ENCODE measurements around the gene RPRD2.

The RPRD2 gene

DNA sequence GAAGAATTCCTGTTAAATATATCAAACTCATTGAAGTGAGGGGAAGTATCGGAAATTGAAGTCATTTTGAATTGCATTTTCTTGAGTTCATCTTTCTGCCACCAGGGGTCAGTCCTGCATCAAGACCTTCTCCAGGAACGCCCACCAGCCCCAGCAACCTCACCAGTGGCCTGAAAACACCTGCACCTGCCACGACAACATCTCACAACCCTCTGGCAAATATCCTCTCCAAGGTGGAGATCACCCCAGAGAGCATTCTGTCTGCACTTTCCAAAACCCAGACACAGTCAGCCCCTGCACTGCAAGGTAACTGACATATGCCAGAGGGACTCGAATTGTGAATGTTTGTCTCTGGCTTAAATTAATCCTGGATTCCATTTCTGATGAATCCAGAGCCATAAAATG, 100.5 kb downstream of the RPRD2 start:
- DNase-seq (ENCODE audit: insufficient read length, low spot score) (peak; percentile 69), FAIRE-seq (peak; percentile 91)

DNA sequence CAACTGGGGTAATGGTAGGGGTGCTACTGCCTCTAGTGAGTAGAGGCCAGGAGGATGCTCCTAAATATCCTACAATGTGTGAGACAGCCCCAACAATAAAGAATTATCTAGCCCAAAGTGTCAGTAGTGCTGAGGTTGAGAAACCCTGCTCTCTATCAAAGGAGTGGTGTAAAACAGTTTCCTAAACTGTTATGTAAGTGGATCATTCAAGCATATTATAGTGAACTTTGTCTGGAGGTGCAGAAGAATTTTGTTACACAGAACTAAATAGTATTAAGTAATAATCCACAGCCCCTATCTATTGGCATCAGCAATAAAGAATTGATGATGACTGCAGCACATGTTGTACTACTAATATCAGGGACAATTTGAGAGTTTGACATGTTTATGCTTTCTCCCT, 103.0 kb downstream of the RPRD2 start:
- FAIRE-seq (no peak), DNase-seq (ENCODE audit: insufficient read length, low spot score) (no peak)

DNA sequence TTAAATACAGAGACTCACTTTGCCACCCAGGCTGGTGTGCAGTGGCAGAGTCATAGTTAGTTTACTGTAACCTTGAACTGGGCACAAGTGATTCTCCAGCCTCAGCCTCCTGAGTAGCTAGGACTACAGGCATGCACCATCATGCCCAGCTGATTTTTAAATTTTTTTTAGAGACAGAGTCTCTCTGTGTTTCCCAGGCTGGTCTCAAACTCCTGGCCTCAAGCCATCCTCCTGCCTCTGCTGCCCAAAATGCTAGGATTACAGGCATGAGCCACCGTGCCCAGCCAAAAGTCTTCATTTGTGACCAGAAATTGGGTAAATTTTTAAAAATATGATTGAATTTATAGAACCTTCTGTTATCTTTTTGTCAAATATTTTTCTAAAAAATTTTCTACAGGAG, 105.3 kb downstream of the RPRD2 start:
- DNase-seq (ENCODE audit: insufficient read length, low spot score) (no peak), FAIRE-seq (no peak)

DNA sequence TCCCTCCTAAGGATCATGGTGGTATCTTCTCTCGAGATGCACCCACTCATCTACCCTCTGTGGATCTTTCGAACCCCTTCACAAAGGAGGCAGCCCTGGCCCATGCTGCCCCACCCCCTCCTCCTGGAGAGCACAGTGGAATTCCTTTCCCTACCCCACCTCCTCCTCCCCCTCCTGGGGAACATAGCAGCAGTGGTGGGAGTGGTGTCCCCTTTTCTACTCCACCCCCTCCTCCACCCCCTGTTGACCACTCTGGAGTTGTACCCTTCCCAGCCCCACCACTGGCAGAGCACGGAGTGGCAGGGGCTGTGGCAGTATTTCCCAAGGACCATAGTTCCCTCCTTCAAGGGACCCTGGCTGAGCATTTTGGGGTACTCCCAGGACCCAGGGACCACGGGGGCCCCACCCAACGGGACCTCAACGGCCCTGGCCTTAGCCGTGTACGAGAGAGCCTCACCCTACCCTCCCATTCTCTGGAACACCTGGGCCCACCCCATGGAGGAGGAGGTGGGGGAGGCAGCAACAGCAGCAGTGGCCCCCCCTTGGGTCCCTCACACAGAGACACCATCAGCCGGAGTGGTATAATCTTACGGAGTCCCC, 108.8 kb downstream of the RPRD2 start:
- FAIRE-seq, result no peak
- DNase-seq (ENCODE audit: insufficient read length, low spot score), result no peak

DNA sequence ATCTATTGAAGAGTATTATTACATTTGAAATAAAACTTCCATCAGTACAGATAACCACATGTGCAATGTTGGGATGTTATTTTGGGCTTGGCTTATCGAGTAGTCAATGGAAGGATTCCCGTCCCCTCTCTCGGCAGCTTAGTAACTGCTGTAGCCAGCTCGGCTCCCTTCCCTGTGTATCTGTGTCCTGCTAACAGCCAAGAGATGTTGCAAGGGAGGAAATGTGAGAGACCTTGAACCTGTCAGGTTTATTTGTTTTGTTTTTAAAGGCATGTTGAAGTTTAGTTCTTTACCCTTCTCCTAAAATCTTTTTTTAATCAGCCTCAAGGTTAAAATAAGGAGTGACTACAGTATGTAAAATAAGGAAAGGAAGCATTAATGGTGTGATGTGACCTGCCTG, 109.7 kb downstream of the RPRD2 start:
- DNase-seq (ENCODE audit: insufficient read length, low spot score), result no peak
- no peak for FAIRE-seq

DNA sequence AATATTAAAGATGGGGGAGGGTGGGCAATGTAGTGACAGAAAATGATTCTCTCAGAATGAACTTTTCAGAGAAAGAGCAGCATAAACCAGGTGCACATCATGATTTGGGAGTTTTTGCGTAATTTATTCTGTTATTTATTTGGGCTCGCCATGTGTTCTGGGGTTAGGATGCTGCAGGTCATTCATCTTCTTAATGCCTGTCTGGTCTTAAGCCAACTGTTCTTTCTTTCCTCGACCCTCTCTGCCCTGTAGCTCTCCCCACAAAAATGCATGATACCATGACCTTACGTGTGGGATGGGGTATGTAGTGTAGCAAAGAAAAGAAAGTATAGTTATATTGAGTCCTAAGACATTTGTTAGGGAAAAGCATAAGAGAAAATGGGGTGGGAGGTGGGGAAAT, 110.9 kb downstream of the RPRD2 start:
- no peak for FAIRE-seq

DNA sequence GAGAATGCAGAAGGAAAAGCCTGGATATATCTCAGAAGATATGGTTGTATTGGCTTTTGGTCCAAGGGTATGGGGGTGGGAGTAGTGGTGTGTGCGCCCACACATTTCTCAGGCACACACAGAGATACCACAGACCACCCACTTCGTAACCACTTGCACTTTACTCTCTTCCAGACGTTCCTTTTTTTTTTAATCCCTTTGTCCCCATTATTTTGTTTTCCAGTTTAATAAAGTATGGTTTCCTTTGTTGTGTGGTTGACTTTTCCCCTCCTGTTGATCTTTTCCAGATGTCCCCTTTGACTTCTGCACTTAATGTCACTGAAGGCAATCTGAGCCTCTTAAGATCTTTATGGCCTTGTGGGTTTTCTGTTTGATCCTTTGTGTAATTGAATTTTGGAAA, 112.8 kb downstream of the RPRD2 start:
- DNase-seq (ENCODE audit: insufficient read length, low spot score) (no peak), FAIRE-seq (no peak)

More for the DNA sequence above, 110.9 kb downstream of the RPRD2 start:
- no peak for DNase-seq (ENCODE audit: insufficient read length, low spot score)

DNA sequence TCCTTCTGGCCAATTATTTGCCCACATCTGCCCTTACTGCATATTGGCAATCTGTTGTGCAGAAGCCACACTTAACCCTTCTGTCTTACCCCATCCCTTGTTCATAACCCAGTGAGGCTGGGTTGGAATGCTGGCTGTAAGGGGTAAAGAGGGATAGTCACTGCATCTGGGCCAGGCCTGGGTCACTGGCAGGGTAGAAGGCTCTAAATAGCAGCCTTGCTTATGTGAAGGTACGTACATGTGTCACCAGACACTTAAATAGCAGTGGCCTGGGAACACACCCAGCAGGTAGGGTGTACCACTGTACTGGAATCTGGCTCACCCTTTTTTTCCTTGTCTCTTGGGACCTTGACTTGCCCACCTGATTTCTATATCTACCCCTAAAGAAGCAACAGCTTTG, 113.4 kb downstream of the RPRD2 start:
- DNase-seq (ENCODE audit: insufficient read length, low spot score) (no peak), FAIRE-seq (no peak)

DNA sequence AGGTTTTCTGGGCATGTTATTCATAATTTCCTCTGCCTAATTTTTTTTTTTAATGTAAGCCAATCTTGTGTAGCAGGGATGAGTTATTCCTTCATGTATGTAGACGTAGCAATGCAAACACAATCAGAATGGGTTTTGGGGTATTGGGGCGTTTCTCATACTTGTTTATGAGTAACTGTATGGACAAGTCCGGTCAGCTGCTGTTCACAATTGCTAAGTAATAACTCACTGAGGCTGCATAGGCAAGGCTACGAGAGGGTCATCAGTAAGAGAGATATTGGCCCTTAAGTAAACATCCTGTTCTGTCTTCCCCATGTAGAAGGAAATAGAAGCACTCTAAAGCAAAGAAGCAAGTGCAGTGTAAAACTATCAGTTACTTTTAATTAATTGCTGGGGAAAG, 113.8 kb downstream of the RPRD2 start:
- FAIRE-seq (no peak), DNase-seq (ENCODE audit: insufficient read length, low spot score) (no peak)

DNA sequence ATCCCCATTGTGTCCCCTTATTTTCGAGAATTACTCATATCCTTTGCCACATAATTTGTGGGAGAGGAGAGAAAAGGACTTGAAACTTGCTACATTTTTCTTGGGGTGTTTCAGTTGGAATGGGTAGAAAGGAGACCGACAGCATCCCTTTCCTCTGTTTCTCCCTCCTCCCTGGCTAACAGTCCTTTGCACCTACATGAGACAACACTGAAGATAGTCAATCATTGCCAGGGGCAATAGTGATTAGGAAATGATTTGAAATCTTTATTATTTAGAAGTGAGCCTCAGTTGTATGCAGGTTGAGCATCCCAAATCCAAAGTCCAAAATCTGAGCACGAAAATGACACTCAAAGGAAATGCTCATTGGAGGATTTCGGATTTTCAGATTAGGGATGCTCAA, 115.4 kb downstream of the RPRD2 start:
- FAIRE-seq (no peak), DNase-seq (ENCODE audit: insufficient read length, low spot score) (no peak)

DNA sequence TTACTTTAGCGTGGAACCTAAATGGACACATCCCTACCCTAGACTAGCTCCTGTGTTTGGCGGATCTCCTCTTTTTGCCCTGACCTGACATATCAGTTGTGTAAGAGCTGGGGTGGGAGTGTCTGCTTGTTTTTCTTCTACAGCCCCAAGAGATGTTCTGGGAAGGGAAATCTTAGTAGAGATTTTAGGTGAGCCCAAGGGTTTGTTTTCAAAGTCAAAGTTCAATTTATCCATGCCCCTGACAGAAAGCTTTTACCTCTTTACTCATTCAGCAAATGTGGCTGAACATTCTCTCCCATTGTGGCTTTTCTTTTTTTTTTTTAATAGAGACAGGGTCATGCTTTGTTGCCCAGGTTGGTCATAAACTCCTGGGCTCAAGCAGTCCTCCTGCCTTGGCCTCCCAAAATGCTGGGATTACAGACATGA, 116.0 kb downstream of the RPRD2 start:
- FAIRE-seq (no peak), DNase-seq (ENCODE audit: insufficient read length, low spot score) (no peak)

DNA sequence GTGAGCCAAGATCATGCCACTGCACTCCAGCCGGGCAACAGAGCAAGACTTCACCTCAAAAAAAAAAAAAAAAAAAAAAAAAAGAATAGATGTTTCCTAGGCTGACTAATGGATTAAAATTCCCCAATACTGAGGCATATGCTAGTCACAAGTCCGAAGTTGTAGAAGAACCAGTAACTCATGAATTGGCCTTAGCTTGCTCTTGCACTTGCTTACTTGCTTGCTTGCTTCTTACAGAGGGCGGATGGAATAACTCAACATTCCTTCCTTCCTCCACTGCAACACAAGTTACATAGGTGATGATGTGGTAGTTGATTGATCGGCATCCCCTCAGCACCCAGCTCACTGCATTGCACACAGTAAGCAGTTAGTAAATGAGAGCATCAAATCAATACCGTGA, 120.5 kb downstream of the RPRD2 start:
- DNase-seq (ENCODE audit: insufficient read length, low spot score) (no peak), FAIRE-seq (no peak)

DNA sequence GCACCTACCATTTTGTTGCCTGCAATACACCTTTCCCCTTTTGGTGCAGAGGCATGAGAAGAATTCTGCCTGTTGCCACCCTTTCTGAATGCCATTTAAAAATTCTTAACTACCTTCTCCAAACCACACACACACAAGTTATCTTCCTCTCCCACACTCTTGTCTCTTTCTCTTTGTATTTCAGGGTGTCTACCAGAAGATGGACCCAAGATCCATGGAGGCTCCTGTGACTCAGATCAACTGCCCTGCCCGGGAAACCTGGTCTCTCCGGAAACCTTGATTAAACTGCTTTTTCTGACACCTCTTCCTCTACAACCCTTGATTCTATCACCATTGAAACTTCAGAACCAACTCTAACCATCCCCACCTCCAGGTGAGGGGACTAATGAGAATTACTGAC, 120.9 kb downstream of the RPRD2 start:
- DNase-seq (ENCODE audit: insufficient read length, low spot score) (no peak), FAIRE-seq (no peak)

DNA sequence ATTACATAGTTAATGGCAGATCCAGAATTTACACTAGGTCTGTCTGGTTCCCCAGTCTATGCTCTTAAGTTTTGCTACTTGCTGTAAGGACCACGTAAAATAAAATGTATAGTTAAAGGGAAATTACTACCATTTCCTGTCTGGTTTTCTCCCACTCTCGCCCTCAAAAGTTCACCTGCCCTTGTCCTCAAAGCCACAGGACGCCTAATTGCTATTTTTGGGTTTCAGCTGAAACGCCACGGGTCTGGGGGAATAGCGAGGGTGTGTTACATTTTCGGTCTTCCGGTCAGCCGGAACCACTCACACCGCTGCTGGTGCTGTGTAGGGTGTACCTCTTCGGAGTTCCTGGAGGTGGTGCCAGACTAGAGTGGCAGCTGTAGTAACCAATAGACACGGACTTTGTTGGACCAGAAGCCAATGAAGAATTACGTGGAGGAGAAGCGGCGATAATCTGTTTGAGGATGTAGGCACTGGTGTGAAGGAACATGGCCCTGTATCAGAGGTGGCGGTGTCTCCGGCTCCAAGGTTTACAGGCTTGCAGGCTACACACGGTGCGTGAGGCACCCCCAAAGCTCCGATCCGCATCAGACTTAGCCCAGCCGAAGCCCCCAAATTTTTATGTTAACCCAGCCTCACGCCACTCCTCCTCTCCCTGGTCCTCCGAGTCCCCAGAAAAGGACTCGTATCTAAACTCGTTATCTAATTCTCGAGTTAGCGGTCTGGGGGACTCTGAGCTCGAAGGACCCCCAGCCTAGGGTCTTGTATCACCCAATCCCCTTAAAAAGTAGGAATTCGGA, 123.2 kb downstream of the RPRD2 start, which contains the start of gene TARS2:
Gene TARS2, plus strand, starts transcription at position 454 of the 797 bp plus-strand sequence. Its CDS starts 32 bp downstream, at position 486.
- DNase-seq (ENCODE audit: insufficient read length, low spot score), result peak; percentile 87
- peak; percentile 94 for FAIRE-seq

DNA sequence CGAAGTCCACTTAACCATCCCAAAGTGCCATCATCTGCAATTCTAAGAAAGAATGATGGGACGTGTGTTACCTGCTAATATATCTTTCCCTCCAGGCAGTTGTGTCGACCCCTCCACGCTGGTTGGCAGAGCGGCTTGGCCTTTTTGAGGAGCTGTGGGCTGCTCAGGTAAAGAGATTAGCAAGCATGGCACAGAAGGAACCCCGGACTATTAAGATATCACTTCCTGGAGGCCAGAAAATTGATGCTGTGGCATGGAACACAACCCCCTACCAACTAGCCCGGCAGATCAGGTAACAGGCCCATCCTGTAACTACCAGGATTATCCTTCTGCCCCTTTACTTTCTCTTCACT, 123.8 kb downstream of the RPRD2 start:
- DNase-seq (ENCODE audit: insufficient read length, low spot score), result no peak
- FAIRE-seq, result no peak

DNA sequence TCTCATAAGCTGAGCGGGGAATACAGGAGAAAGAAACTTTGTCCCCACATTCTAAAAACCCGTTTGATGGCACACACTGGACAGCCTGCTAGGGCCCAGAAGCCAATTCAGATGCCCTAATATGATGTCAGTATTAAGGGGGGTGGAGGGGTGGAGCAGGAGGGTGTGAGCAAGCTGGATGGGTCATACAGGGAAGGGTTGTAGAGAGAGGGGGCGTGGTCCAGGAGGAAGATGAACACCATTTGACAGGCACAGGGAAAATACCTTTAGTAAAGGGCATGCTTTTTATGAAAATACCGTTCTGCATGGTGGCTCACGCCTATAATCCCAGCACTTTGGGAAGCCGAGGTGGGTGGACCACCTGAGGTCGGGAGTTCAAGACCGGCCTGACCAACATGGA, 129.2 kb downstream of the RPRD2 start:
- FAIRE-seq (no peak), DNase-seq (ENCODE audit: insufficient read length, low spot score) (no peak)

DNA sequence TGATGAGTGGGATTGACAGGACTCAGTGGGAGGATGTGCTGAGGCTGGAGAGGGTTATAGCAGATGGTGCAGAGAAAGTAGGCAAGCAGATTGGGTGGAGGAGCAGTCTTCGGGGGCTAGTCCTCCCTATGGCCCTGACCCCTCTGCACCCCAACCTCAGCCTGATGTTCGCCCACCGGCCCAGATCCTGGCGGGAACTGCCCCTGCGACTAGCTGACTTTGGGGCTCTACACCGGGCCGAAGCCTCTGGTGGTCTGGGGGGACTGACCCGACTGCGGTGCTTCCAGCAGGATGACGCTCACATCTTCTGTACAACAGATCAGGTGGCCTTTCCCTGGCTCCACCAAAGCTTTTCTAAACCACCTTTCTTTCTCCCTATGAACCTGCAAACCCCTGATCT, 134.4 kb downstream of the RPRD2 start:
- no peak for DNase-seq (ENCODE audit: insufficient read length, low spot score)
- FAIRE-seq, result no peak

DNA sequence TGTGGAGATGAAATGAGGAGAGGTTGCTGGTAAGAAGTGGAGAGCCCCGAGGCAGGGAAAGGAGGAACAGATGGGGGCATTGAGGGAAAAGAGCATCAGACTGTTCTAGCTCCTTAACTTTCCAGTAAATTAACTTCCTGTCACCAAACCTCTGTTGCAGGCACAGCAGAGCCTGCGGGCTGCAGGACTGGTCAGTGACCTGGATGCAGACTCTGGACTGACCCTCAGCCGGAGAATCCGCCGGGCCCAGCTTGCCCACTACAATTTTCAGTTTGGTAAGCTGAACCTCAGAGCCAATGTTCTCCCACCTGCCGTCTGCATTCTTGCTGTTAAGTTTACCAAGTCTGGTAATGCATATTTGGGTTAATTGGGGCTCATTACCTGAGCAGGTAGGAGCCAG, 141.5 kb downstream of the RPRD2 start:
- no peak for DNase-seq (ENCODE audit: insufficient read length, low spot score)
- no peak for FAIRE-seq

DNA sequence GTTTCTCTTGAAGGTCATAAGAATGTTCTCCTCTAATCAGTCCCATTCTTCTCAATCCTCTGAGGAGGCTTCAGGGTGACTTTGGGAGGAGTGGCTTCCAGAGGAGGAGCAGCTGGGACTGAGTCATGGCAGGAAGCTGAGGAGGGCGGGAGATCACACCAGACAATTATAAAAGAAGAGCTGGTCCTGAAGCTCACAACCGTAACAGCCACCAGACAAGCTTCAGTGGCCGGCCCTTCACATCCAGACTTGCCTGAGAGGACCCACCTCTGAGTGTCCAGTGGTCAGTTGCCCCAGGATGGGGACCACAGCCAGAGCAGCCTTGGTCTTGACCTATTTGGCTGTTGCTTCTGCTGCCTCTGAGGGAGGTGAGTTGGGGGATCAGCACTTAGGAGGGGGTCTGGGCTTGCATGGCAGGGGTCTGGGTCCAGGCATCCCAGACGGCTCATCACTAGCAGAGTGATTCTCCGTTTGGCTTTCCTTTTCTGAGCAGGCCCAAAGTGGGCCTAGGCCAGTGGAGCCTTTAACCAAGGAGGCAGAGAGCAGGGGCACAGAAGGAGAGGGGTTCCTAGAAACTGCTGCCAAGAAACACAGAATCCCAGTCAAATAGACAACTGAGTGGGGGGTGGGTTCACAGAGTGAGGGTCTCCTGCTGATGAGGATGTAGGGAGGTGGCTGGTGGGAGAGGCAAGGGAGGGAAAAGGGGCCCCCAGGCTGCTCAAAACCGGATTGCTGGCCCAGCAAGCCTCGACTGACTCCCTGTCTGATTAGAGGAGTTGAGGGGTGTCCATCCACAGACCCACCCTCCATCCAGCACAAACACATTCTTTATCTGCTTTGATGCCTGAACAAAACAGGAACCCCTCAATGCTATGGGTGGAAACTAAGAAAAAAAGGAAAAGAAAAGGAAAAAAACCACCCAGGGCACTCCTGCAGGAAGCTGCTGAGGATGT, 144.2 kb downstream of the RPRD2 start, which contains the start of gene ECM1:
Gene ECM1, plus strand, starts transcription at position 198 of the 953 bp plus-strand sequence. Its CDS starts 101 bp downstream, at position 299.
- FAIRE-seq, result no peak

DNA sequence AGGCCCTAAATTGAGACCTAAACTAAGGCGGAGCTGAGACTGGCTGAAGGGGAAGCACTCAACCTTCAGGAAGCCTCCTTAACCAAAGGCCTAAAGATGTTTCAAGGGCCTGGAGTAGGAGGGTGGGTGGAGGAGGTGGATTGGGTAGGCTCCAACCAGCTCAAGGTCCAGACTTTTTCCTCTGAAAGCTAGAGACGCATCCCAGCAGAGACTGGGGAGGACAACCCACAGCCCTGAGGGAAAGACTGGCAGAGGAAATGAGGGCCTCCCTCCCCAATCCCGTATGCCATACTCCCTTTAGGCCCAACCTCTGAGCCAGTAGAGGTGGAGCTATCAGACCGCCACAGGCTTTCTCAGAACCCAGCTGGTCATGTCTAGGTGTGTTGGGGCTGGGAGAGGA, 145.0 kb downstream of the RPRD2 start:
- no peak for DNase-seq (ENCODE audit: insufficient read length, low spot score)
- no peak for FAIRE-seq

More for the DNA sequence above, 144.2 kb downstream of the RPRD2 start, which contains the start of gene ECM1:
- DNase-seq (ENCODE audit: insufficient read length, low spot score), result no peak

DNA sequence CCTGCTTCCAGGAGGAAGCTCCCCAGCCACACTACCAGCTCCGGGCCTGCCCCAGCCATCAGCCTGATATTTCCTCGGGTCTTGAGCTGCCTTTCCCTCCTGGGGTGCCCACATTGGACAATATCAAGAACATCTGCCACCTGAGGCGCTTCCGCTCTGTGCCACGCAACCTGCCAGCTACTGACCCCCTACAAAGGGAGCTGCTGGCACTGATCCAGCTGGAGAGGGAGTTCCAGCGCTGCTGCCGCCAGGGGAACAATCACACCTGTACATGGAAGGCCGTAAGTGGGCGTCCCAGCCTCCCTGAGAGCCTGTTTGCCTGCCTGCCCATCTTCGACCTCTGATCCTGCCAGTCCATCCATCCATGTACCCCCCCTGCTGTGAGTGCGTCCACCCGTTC, 147.6 kb downstream of the RPRD2 start:
- DNase-seq (ENCODE audit: insufficient read length, low spot score) (no peak), FAIRE-seq (no peak)

All from GM19239 (cell line).